Activated T-helper 17 cell treated with anti-CD3 and anti-CD28 coated beads, Interleukin-2, amount 50 U/mL, for 72 hours (primary cell): ENCODE measurements around the gene GRID2IP. TPM values are rescaled to one million over a fixed set of nuclear protein-coding genes. Genes with fewer than 3 reads are reported as not detected.
"Not testable (repeated sequence)": the region's sequence is repeated elsewhere in the genome, so short reads cannot be mapped to it uniquely, and the experiment has no call there.

Source experiments
- ATAC-seq: fragments of 150-1000 bp; cut with Tn5 transposase; replicated peaks from 2 replicates; pipeline ENCODE4 v1.10.0; 2021; ENCODE audit warnings: mild to moderate bottlenecking, moderate library complexity
- H3K27ac Mint-ChIP-seq: one replicate; pipeline ENCODE4 v1.8.0; 2022; ENCODE audit warnings: mixed read lengths
- H3K27me3 Mint-ChIP-seq: one replicate; pipeline ENCODE4 v1.8.0; 2022; ENCODE audit warnings: mixed read lengths
- H3K36me3 Mint-ChIP-seq: one replicate; pipeline ENCODE4 v1.8.0; 2022; ENCODE audit warnings: low read depth, mild to moderate bottlenecking, mixed read lengths
- H3K4me1 Mint-ChIP-seq: one replicate; pipeline ENCODE4 v1.8.0; 2022; ENCODE audit warnings: mixed read lengths
- H3K4me3 Mint-ChIP-seq: one replicate; pipeline ENCODE4 v1.8.0; 2022; ENCODE audit warnings: mild to moderate bottlenecking, mixed read lengths
- H3K9me3 Mint-ChIP-seq: one replicate; pipeline ENCODE4 v1.8.0; 2022; ENCODE audit warnings: mixed read lengths
- total RNA-seq, 2 donors: library from RNA; stranded (reverse); gene quantifications; one replicate each; pipeline ENCODE4 v1.2.3, GENCODE V29; 2022

GRID2IP gene
- total RNA-seq, 2 donors from 2014 or later = 0.26 to 0.32 TPM

- ATAC-seq = peak; percentile 74
- Mint-ChIP-seq H3K36me3 (peaks cover 87% of the 10 kb centered on the region), H3K4me3 (peak overlapping the region; percentile 40), H3K4me1 (peaks cover 23% of the 10 kb centered on the region), H3K27ac (peak overlapping the region; percentile 75), H3K27me3 (no peaks in the 10 kb centered on the region), H3K9me3 (no peaks in the 10 kb centered on the region)
Measured at GRCh38 chr7:6475433-6476186, 75.7 kb downstream of the GRID2IP start.

GRCh38 chr7:6465862-6466261, 85.4 kb downstream of the GRID2IP start:
- no peak for ATAC-seq
- Mint-ChIP-seq H3K9me3 (no peaks in the 10 kb centered on the region), H3K27me3 (no peaks in the 10 kb centered on the region), H3K27ac (no peak overlapping the region), H3K4me3 (no peak overlapping the region), H3K36me3 (peaks cover 99% of the 10 kb centered on the region), H3K4me1 (no peaks in the 10 kb centered on the region)

- H3K4me1 Mint-ChIP-seq, H3K4me3 Mint-ChIP-seq, H3K27ac Mint-ChIP-seq, ATAC-seq, H3K9me3 Mint-ChIP-seq, H3K27me3 Mint-ChIP-seq: not testable (repeated sequence)
- peaks cover 77% of the 10 kb centered on the region for H3K36me3 Mint-ChIP-seq
Measured at GRCh38 chr7:6463609-6464008, 87.7 kb downstream of the GRID2IP start.

- Mint-ChIP-seq H3K9me3 (no peaks in the 10 kb centered on the region), H3K27me3 (no peaks in the 10 kb centered on the region), H3K36me3 (peaks cover 62% of the 10 kb centered on the region), H3K4me3 (no peak overlapping the region), H3K4me1 (no peaks in the 10 kb centered on the region), H3K27ac (no peak overlapping the region)
- no peak for ATAC-seq
Measured at GRCh38 chr7:6461946-6462550, 89.2 kb downstream of the GRID2IP start.

- Mint-ChIP-seq H3K4me3 (no peak overlapping the region), H3K9me3 (no peaks in the 10 kb centered on the region), H3K27me3 (no peaks in the 10 kb centered on the region), H3K4me1 (no peaks in the 10 kb centered on the region), H3K27ac (peak overlapping the region; percentile 15), H3K36me3 (peaks cover 52% of the 10 kb centered on the region)
- no peak for ATAC-seq
Measured at GRCh38 chr7:6460990-6461584, 90.2 kb downstream of the GRID2IP start.

GRCh38 chr7:6460303-6460702, 91.0 kb downstream of the GRID2IP start:
- H3K27ac Mint-ChIP-seq = no peak overlapping the region
- H3K4me1 Mint-ChIP-seq = no peaks in the 10 kb centered on the region
- H3K36me3 Mint-ChIP-seq = peaks cover 44% of the 10 kb centered on the region
- no peak for ATAC-seq
- no peaks in the 10 kb centered on the region for H3K27me3 Mint-ChIP-seq
- no peaks in the 10 kb centered on the region for H3K9me3 Mint-ChIP-seq
- no peak overlapping the region for H3K4me3 Mint-ChIP-seq

- not testable (repeated sequence) for H3K27ac Mint-ChIP-seq, ATAC-seq, H3K9me3 Mint-ChIP-seq, H3K4me1 Mint-ChIP-seq, H3K4me3 Mint-ChIP-seq, H3K27me3 Mint-ChIP-seq
- peaks cover 29% of the 10 kb centered on the region for H3K36me3 Mint-ChIP-seq
Measured at GRCh38 chr7:6458676-6459075, 92.6 kb downstream of the GRID2IP start.

GRCh38 chr7:6453734-6454133, 97.5 kb downstream of the GRID2IP start:
- H3K4me3 Mint-ChIP-seq = no peak overlapping the region
- ATAC-seq = no peak
- no peak overlapping the region for H3K27ac Mint-ChIP-seq
- H3K9me3 Mint-ChIP-seq = no peaks in the 10 kb centered on the region
- no peaks in the 10 kb centered on the region for H3K27me3 Mint-ChIP-seq
- H3K4me1 Mint-ChIP-seq = no peaks in the 10 kb centered on the region
- no peaks in the 10 kb centered on the region for H3K36me3 Mint-ChIP-seq

GRCh38 chr7:6451224-6451705, 100.0 kb downstream of the GRID2IP start:
- H3K4me3 Mint-ChIP-seq = no peak overlapping the region
- no peak for ATAC-seq
- H3K9me3 Mint-ChIP-seq = no peaks in the 10 kb centered on the region
- no peak overlapping the region for H3K27ac Mint-ChIP-seq
- H3K4me1 Mint-ChIP-seq = no peaks in the 10 kb centered on the region
- peaks cover 8% of the 10 kb centered on the region for H3K36me3 Mint-ChIP-seq
- no peaks in the 10 kb centered on the region for H3K27me3 Mint-ChIP-seq

GRCh38 chr7:6450591-6450990, 100.7 kb downstream of the GRID2IP start:
- not testable (repeated sequence) for H3K4me1 Mint-ChIP-seq, H3K4me3 Mint-ChIP-seq

GRCh38 chr7:6449884-6450283, 101.4 kb downstream of the GRID2IP start:
- not testable (repeated sequence) for H3K4me1 Mint-ChIP-seq, H3K27ac Mint-ChIP-seq, H3K9me3 Mint-ChIP-seq, ATAC-seq, H3K4me3 Mint-ChIP-seq, H3K27me3 Mint-ChIP-seq
- H3K36me3 Mint-ChIP-seq = peaks cover 19% of the 10 kb centered on the region

More at GRCh38 chr7:6450591-6450990, 100.7 kb downstream of the GRID2IP start:
- not testable (repeated sequence) for H3K27me3 Mint-ChIP-seq, ATAC-seq, H3K9me3 Mint-ChIP-seq, H3K27ac Mint-ChIP-seq
- peaks cover 12% of the 10 kb centered on the region for H3K36me3 Mint-ChIP-seq

GRCh38 chr7:6448943-6449543, 102.2 kb downstream of the GRID2IP start:
- Mint-ChIP-seq H3K9me3 (no peaks in the 10 kb centered on the region), H3K36me3 (peaks cover 28% of the 10 kb centered on the region), H3K27ac (peak overlapping the region; percentile 41), H3K27me3 (no peaks in the 10 kb centered on the region), H3K4me3 (peak overlapping the region; percentile 93), H3K4me1 (no peaks in the 10 kb centered on the region)
- ATAC-seq = no peak

GRCh38 chr7:6447581-6448199, 103.6 kb downstream of the GRID2IP start, which contains the start of gene DAGLB:
DAGLB (minus strand) TSS chr7:6447954; CDS start chr7:6447842, 112 bp downstream.
- ATAC-seq = peak; percentile 90
- peaks cover 37% of the 10 kb centered on the region for H3K36me3 Mint-ChIP-seq
- peak within 1 kb of the TSS; percentile 94 for H3K27ac Mint-ChIP-seq
- peaks cover 6% of the 10 kb centered on the region for H3K4me1 Mint-ChIP-seq
- peak within 1 kb of the TSS; percentile 93 for H3K4me3 Mint-ChIP-seq
- H3K27me3 Mint-ChIP-seq = no peaks in the 10 kb centered on the region
- no peaks in the 10 kb centered on the region for H3K9me3 Mint-ChIP-seq
